Tibial artery (tissue), 4 donors: ENCODE data around the gene TUBAL3.

Experiments used
- DNase-seq, 2 donors: peaks; one replicate each; pipeline ENCODE4 v3.0.0-alpha.2; 2019
- H3K27ac ChIP-seq, 2 donors: fragments of 200-600 bp; sonication (generic) in 1 of 2; 1 replicate in 1 of 2; 2 replicates in 1 of 2; pipeline ENCODE4 v1.5.1; 2018 to 2019; ENCODE audit warnings: mild to moderate bottlenecking in 1 of 2
- H3K27me3 ChIP-seq, 2 donors: fragments of 200-600 bp; sonication (generic) in 1 of 2; one replicate each; pipeline versions ENCODE4 v1.5.1 to v1.6.0; 2016 to 2019
- H3K36me3 ChIP-seq, 3 donors: fragments of 200-600 bp; sonication (generic) in 2 of 3; one replicate each; pipeline ENCODE4 v1.5.1; 2016 to 2019; ENCODE audit warnings: mild to moderate bottlenecking in 2 of 3
- H3K4me1 ChIP-seq, 4 donors: fragments of 200-600 bp; sonication (generic) in 2 of 4; 1 replicate in 3 of 4; 2 replicates in 1 of 4; pipeline ENCODE4 v1.5.1; 2016 to 2019
- H3K4me3 ChIP-seq, 2 donors: fragments of 200-600 bp; sonication (generic) in 1 of 2; 1 replicate in 1 of 2; 2 replicates in 1 of 2; pipeline ENCODE4 v1.5.1; 2018 to 2019; ENCODE audit warnings: mild to moderate bottlenecking in 2 of 2
- H3K9me3 ChIP-seq, 3 donors: fragments of 200-600 bp; sonication (generic) in 1 of 3; one replicate each; pipeline ENCODE4 v1.5.1; 2016 to 2019
- intact Hi-C: fragments of 100-400 bp; cut with DNase I; formaldehyde crosslinking; loops from one replicate; pipeline ENCODE4 v1.15.0; 2023; ENCODE audit warnings: low total_unique reads
- TF ChIP-seq, protein P1 (sequence below), 2 experiments: fragments of 200-600 bp in 1 of 2; fragments of 450-650 bp in 1 of 2; IDR thresholded peaks; one replicate each; pipeline ENCODE4 v1.5.1; 2017 to 2019; ENCODE audit warnings: antibody characterized with exemption in 2 of 2, mild to moderate bottlenecking in 1 of 2, moderate library complexity in 1 of 2

Gene TUBAL3

DNA sequence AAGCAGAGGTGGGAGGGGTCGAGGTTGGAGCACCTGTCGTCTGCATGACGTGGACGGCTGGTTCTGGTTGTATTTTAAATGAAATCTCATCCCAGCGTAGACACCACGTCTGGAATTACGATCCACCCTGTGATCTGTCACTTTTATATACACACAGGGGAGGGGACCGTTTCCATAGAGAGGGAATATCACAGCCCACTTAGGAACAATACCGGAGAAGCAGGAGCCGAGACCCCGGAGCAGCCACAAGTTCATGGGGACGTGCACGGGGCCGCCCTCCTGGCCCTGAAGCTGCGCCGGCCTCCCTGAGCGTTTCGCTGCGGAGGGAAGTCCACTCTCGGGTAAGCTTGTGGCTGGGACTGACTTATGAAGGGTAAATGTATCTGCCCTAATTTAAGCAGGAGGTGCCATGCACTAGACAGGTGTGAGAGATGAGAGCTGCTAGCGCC, 39.7 kb downstream of the TUBAL3 start, which contains the start of gene UCN3:
Gene UCN3, plus strand, starts transcription at position 77 of the 449 bp plus-strand sequence. CDS start 8,755 bp downstream, outside the sequence.
- peaks cover 0 to 9% of the 10 kb centered on the region in 2 donors for H3K27me3 ChIP-seq
- no peaks in the 10 kb centered on the region for H3K9me3 ChIP-seq
- H3K27ac ChIP-seq, result no peak within 1 kb of the TSS
- H3K4me1 ChIP-seq, result peaks cover 0 to 7% (median 3%) of the 10 kb centered on the region in 4 donors
- H3K4me3 ChIP-seq, result no peak within 1 kb of the TSS
- TF ChIP-seq, protein P1, sequence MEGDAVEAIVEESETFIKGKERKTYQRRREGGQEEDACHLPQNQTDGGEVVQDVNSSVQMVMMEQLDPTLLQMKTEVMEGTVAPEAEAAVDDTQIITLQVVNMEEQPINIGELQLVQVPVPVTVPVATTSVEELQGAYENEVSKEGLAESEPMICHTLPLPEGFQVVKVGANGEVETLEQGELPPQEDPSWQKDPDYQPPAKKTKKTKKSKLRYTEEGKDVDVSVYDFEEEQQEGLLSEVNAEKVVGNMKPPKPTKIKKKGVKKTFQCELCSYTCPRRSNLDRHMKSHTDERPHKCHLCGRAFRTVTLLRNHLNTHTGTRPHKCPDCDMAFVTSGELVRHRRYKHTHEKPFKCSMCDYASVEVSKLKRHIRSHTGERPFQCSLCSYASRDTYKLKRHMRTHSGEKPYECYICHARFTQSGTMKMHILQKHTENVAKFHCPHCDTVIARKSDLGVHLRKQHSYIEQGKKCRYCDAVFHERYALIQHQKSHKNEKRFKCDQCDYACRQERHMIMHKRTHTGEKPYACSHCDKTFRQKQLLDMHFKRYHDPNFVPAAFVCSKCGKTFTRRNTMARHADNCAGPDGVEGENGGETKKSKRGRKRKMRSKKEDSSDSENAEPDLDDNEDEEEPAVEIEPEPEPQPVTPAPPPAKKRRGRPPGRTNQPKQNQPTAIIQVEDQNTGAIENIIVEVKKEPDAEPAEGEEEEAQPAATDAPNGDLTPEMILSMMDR (IDR thresholded peaks at IDR 0.05), result no peak
- H3K36me3 ChIP-seq, result no peaks in the 10 kb centered on the region
- intact Hi-C loops, result no loop called here
- no peak for DNase-seq

DNA sequence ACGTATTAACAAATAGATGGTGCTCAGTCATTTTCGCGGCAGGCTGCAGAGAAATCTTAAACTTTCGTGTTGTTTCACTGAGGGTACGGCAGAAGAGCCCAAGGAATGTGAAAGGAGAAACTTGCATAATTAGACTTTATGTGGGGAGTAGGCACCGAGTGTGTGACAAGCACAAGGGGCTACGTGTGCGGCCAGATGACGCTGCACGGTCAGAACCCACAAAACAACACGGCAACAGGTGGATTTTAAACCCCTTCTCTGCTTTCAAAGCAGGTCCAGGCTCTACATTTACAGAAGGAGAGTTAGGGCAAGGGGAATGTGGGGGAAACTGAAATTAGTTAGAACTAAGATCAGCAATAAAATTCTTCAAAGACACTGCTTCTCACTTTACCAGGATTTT, 40.3 kb downstream of the TUBAL3 start:
- Histone ChIP-seq H3K27ac (no peak overlapping the region), H3K9me3 (no peaks in the 10 kb centered on the region), H3K27me3 (peaks cover 0 to 10% of the 10 kb centered on the region in 2 donors), H3K4me1 (peaks cover 0 to 4% (median 2%) of the 10 kb centered on the region in 4 donors), H3K36me3 (no peaks in the 10 kb centered on the region), H3K4me3 (no peak overlapping the region)
- no peak for DNase-seq
- TF ChIP-seq, protein P1 (IDR thresholded peaks at IDR 0.05), result no peak
- intact Hi-C loops, result no loop called here

DNA sequence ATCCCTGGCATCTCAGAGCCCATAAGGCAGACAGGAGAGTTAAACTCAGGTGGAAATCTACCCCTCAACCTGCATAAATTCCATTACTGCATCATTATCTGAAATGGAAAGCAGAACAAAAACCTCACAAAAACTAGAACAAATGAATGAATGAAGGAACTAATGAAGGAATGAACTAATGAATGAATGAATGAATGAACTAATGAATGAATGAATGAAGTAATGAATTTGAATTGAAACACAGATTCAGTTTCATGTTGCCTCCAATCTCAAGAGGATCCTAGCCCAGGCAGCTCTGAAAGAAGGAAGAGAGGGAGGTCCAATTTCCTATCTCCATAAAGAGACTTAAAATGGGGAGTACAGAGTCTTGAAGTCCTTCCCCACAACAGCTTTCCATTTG, 41.8 kb downstream of the TUBAL3 start:
- DNase-seq, result no peak
- Histone ChIP-seq H3K9me3 (no peaks in the 10 kb centered on the region), H3K4me3 (no peak overlapping the region), H3K27ac (no peak overlapping the region), H3K4me1 (no peaks in the 10 kb centered on the region), H3K36me3 (no peaks in the 10 kb centered on the region), H3K27me3 (peaks cover 0 to 15% of the 10 kb centered on the region in 2 donors)
- intact Hi-C loops, result no loop called here
- TF ChIP-seq, protein P1 (IDR thresholded peaks at IDR 0.05), result no peak

DNA sequence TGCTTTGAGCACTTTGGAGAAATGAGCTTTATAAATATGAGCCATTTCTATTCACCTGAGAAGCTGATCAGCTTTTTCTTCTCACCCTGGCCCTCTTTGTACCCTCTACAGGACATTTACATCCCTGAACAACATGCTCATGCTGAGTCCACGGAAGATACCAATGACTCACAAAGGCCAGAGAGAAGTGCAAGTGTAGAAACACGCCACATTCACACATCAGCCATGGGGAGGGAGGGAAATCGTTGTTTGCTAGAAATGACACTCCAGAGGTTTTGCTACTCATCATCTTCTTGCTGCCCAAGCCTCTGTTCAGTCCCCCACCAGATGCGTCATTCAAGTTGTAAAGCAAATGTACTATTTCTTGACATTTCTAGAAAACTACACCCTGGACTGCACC, 42.7 kb downstream of the TUBAL3 start:
- H3K4me1 ChIP-seq, result no peaks in the 10 kb centered on the region
- H3K4me3 ChIP-seq, result no peak overlapping the region
- no peak for DNase-seq
- no peaks in the 10 kb centered on the region for H3K9me3 ChIP-seq
- intact Hi-C loops, result no loop called here
- H3K36me3 ChIP-seq, result no peaks in the 10 kb centered on the region
- TF ChIP-seq, protein P1 (IDR thresholded peaks at IDR 0.05), result no peak
- H3K27ac ChIP-seq, result no peak overlapping the region
- peaks cover 0 to 15% of the 10 kb centered on the region in 2 donors for H3K27me3 ChIP-seq

DNA sequence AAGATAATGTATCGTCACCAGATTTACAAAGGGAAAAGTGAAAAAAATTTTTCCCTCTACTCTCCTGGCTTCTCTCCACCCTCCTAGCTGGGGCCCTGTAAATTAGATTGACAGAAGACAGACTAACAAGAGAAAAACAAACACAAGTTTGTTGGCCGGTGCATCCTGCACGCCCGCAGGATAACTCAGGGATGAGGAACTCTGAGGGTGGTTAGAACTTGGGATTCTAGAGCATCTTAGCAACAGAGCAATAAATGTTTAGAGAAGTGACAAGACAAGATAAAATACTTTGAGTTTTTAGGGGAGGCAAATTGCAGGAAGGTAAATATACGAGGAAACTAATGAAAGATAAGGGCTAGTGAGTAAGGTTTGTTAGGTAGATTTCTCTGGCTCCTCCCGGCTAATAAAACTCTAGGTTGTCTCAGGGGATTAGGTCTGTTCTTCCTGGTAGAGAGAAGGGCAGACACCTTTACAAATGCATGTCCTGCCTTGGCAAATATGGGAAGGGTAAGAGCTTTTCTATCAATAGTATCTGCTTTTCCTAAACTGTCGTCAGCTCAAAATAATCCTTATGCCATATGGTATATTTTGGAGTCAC, 44.2 kb downstream of the TUBAL3 start:
- Histone ChIP-seq H3K4me1 (no peaks in the 10 kb centered on the region), H3K36me3 (no peaks in the 10 kb centered on the region), H3K27ac (no peak overlapping the region), H3K9me3 (no peaks in the 10 kb centered on the region), H3K27me3 (peaks cover 0 to 15% of the 10 kb centered on the region in 2 donors), H3K4me3 (no peak overlapping the region)
- DNase-seq, result no peak
- intact Hi-C loops, result no loop called here
- TF ChIP-seq, protein P1 (IDR thresholded peaks at IDR 0.05), result no peak
